ENCODE data around the gene GPN2.

- TF ChIP-seq CTCF (conservative IDR thresholded peaks at IDR 0.05 in 1 of 2, IDR thresholded peaks at IDR 0.05 in 1 of 2; ENCODE audit: low read depth in 1 of 2, low read length in 2 of 2), result no peak
- no peak for TF ChIP-seq EZH2 (IDR thresholded peaks at IDR 0.05; ENCODE audit: low read length, missing control alignments)
Observed at GRCh38 chr1:26848499-26848898, 41.6 kb downstream of the GPN2 start.

All from fibroblast of lung (primary cell).